OCI-LY3 (cell line): ENCODE data around the gene SH2D5.

Experiments used
- EZH2phosphoT487 ChIP-seq: fragments of 200-600 bp; shearing (Covaris generic); IDR thresholded peaks from 2 replicates; pipeline ENCODE4 v1.6.1; 2018; ENCODE audit warnings: antibody characterized with exemption, mixed run types, low read depth
- TF ChIP-seq, protein P1 (sequence below): fragments of 200-600, 300-600 bp; sonication (generic); IDR thresholded peaks from 2 replicates; pipeline ENCODE4 v1.5.1; 2014; ENCODE audit warnings: antibody characterized with exemption, low read length, low read depth

DNA sequence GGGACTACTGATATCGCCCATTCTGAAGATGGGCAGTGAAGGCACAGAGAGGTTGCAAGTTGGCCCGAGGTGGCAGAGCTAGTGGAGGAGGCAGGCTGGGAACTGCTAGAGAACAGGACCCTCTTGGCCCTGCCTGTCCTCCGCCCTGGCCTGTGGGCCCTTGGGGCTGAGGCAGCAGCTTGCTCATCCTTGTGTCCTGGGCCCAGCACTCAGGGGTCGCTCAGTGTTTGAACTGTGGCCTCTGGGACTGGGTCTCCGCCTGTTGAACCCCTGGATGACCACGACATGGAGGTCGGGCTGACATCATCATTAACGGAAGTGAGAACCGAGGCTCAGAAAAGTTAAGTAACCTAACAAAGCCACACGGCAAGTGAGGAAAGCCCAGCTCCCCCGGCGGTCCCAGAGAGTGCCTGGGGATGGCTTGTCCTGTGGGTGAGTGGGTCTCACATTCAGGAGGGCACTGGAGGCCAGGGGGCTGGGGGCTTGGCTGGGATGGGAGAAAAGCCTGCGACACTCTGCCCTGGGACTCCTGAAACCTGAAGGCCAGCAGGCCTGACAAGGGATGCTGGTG is 48.4 kb downstream of the SH2D5 start:
- TF ChIP-seq, protein P1, sequence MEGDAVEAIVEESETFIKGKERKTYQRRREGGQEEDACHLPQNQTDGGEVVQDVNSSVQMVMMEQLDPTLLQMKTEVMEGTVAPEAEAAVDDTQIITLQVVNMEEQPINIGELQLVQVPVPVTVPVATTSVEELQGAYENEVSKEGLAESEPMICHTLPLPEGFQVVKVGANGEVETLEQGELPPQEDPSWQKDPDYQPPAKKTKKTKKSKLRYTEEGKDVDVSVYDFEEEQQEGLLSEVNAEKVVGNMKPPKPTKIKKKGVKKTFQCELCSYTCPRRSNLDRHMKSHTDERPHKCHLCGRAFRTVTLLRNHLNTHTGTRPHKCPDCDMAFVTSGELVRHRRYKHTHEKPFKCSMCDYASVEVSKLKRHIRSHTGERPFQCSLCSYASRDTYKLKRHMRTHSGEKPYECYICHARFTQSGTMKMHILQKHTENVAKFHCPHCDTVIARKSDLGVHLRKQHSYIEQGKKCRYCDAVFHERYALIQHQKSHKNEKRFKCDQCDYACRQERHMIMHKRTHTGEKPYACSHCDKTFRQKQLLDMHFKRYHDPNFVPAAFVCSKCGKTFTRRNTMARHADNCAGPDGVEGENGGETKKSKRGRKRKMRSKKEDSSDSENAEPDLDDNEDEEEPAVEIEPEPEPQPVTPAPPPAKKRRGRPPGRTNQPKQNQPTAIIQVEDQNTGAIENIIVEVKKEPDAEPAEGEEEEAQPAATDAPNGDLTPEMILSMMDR, result no peak
- TF ChIP-seq EZH2phosphoT487, result no peak
